Hematopoietic multipotent progenitor cell treated with erythropoietin and hydrocortisone succinate and interleukin-3 and kit ligand, for 6 days (in vitro differentiated cells): ENCODE data around the gene CCDC97.
A peak's percentile ranks its signal among the peaks of the same experiment; 100 is the strongest.
"Not testable (repeated sequence)": the region's sequence is repeated elsewhere in the genome, so short reads cannot be mapped to it uniquely, and the experiment has no call there.

Source experiments
- DNase-seq: peaks from one replicate; pipeline ENCODE4 v3.0.0-alpha.2; 2015

The CCDC97 gene

DNA sequence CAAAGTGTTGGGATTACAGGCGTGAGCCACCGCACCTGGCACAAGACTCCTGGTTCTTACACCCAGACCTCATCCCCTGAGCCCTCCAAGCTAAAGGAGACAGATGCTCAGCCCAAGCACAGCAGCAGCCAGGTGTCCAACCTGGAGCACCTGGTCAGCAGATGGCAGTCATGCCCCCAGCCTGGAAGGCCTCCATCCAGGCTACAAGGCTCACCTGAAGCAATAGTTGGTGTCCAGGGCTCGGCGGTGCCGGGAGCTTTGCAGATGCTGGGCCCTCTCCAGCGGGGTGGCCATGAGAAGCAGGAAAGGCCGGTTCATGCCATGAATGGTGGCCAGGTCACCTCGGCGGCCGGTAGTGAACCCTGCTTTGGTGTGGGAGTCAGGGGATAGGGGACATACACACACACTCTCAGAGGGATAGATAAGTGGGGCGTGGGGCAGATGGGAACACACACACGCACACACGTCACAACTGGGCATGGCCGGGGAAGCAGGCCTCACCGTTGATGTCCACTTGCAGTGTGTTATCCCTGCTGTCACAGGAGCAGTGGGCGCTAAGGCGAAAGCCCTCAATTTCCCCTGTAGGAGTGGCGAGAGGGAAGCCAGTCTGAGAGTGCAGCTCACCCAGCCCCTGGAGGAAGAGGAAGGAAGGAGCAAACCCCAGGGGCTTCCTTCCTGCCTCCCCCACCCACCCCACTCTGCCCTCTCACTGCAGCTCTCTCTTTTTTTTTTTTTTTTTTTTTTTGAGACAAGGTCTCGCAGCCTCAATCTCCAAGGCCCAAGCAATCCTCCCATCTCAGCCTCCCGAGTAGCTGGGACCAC, 31.9 kb downstream of the CCDC97 start:
- DNase-seq: no peak

DNA sequence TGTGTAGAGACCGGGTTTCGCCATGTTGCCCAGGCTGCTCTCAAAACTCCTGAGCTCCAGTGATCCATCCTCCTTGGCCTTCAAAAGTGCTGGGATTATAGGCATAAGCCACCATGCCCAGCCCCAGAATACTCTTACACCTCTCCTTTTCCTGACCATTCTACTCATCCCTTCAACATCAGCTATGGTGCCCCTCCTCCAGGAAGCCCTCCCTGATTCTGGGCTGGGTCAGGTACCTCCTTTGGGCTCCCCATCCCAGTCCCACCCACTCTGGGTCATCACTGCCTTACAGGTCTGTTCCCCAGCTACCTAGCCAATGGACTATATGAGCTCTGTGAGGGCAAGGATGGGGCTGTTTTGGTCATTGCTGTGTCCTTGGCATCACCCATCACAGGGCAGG, 34.2 kb downstream of the CCDC97 start:
- no peak for DNase-seq

DNA sequence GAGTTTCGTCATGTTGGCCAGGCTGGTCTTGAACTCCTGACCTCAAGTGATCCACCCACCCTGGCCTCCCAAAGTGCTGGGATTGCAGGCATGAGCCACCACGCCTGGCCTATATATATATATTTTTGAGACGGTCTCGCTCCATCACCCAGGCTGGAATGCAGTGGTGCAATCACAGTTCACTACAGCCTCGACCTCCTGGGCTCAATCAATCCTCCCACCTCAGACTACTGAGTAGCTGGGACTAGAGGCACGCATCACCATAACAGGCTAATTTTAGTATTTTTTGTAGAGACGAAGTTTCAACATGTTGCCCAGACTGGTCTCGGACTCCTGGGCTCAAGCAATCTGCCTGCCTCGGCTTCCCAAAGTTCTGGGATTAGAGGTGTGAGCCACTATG, 36.9 kb downstream of the CCDC97 start:
- DNase-seq: not testable (repeated sequence)

DNA sequence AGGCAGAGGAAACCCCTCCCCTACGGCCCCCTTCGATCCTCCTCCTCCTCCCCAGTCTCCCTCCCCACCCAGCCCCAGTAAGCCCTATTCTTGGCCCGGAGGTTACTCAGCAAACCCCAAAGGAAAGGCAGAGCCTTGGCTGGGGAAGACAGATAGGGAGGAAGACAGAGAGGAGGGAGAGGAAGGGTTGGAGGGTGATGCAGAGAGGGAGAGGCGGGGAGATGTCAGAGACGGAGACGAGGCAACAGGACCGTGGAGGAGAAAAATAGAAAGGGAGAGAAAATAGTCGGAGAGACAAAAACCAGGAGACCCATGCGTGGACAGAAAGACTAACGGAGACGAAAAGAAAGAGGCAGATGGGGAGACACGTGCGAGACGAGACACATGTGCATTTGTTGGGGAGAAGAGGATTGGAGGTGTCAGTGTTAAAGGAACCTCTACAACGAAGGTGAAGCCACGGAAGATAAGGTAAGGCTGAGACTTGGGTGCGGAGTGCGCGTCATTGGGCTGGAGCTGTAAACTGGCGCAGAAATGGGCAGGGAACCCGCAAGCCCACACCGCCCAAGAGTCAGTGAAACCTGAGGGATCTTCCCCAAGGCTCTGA, 40.9 kb downstream of the CCDC97 start:
- DNase-seq: peak; percentile 86

DNA sequence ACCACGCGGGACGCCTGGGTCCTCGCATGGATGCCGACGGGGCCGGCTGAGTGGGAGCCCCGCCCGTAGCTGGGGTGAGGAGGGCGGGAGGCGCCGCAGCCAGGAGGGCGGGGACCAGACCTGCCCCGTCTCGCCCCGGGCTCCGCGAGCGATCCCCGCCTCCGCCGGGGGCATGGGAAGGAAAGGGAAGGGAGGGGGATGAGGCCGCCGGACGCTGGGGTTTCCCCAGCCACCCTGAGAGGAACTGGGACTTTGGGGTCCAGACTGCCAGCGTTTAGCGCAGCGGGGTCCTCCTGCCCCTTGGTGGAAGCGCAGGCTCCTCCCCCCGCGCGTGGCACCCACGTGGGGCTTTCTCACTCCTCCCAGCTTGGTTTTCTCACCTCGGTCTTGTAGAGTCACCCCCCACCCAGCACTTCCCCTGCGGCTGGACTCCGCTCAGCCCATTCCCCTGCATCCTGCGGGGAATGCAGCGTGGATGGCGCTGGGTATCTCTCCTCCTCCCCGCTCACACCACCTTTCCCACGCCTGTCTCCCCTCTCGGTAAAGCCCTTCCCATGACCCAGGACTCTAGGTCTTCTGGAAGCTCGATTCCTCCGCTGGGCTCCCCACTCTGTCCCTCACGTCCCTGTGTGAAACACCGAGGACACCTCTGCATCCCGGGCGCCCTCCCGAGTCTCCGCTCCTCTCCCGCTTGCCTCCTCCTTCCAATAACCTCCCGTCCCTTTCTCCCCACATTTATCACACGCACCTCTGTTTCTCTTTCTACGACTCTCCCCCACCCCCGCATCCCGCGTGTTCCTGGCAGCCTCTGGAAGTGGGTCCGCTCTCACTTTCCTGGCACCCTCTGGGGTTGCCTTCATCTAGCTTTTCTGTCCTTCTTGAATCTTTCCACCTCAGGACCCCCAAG, 41.6 kb downstream of the CCDC97 start:
- peak; percentile 82 for DNase-seq

DNA sequence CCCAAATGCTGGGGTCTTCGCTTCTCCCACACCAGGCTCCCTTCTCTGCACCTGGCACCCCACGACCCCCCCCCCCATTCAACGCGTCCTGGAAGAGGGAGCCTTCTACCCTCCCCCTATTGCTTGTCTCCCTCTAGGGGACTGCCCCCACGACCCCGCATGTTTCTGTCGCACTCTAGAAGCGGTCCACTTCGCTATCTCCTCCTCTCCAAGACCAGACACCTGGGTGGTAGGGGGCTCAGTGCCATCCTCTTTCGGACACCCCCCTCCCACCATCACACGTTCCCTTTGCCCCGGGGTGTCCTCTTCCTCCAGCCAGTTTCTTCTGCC, 42.3 kb downstream of the CCDC97 start:
- DNase-seq: no peak

DNA sequence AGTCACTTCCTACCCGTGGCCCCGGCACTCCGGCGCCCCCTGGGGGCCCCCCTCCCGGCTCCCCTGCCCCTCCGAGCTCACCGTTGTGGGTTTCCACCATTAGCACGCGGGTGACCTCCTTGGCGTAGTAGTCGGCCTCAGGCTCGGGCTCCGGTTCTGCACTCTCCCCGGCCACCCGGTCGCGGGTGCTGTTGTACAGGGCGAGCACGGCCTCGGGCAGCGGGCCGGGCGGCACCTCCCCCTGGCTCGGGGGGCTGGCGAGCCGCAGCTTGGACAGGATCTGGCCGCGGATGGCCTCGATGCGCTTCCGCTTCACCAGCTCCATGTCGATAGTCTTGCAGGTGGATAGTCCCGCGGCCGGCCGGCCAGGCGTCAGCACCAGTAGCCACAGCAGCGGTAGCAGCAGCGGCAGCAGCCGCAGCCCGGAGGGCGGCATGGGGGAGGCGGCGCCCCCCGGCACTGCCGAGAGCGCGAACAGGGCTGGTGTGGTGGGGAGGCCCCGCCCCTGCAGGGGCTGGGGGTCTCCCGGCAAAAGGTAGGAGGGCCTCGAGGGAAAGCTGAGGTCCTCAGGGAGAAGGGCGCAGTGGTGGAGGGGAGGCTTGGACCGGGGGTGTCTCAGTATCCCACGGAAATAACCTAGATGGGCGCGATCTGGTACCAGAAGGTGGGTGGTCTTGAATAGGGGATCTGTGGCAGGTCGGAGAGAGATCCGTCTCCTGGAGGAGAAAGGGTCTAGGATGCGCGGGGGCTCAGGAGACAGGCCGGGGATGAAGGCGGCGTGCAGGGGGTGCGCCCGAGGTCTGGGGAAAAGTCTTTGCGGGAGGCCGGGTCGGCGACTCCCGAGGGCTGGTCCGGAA, 42.9 kb downstream of the CCDC97 start:
- peak; percentile 82 for DNase-seq

DNA sequence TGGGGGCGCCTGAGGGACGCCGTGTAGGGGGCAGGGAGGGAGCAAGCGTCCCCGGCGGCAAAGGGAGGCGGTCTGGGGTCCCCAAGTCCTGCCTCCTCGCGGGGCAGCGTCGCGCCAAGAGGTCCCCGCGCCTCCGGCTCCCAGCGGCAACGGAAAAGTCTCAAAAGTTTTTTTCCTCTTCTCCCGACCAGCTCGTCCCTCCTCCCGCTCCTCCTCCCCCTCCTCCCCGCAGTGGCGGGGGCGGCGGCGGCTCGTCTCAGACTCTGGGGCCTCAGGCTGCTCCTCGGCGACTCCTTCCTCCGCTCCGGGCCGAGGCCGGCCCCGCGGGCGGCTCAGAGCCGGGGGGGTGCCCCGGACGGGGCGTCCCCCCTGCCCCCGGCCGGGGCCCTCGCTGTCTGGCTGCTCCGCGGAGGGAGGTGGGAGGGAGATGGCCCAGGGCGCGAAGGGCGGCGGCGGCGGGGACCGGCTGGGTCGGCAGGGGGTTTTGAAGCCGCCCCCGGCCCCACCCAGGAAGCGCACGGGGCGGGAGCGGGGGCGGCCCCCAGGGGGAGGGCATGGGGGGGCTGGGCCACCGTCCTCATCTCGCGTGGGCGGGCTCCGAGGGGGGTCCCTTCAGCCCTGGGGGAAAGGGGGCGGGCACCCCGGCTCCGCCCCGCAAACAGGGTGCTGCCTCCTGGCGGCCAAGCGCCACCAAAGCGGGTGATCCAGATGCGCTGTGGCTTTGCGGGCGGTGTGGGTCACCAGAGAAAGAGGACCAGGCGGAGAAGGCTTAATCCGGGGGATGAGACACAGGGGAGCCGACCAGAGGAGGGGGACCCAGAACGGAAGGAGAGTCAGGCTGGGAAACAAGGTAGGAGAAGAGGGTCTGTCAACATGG, 43.7 kb downstream of the CCDC97 start, which contains the start of gene TGFB1:
TGFB1 (minus strand) TSS at position 457 of the 877 bp plus-strand sequence. CDS start 878 bp downstream, outside the sequence.
- DNase-seq: peak; percentile 94

DNA sequence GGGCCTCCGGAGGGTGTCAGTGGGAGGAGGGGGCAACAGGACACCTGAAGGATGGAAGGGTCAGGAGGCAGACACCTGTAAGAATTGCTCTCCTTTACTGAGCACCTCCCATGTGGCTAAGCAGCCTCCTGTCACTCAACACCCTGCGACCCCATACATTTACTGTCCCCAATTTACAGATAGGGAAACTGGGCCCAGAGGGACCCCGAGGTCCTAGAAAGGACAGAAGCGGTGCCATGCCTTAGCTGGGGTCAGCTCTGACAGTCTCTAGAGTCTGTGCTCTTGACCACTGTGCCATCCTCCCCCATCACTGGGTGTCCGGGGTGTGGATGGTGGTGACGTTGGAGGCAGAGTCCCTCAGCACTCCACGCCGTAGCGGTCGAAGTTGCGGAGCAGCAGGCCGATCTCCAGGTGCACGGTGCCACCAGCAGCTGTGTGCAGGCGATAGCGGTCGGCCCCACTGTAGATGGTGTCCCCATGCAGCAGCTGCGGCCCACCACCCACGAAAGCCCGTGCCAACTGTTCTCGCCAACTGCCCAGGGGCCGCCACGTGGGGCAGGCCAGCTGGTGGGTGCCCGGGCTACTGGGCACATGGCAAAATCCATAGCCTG, 44.5 kb downstream of the CCDC97 start:
- DNase-seq: peak; percentile 19

DNA sequence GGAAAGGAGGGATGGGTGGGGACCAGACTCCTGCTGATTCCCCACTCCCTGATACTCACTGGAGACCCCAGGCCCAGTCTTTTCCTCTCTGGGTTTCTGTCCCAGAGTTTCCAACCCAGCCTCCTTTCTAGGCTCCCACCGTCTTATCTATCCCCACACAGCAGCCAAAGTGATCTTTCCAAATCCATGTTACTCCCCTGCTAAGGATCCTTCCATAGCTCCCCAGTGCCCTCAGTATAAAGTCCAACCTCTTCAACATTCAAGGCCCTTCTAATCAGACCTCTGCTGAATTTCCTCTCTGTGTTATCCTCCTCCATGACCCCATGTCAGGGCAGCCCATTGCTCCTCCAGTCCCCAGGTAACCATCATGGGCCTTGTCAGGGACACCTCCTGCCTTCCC, 45.1 kb downstream of the CCDC97 start:
- no peak for DNase-seq

DNA sequence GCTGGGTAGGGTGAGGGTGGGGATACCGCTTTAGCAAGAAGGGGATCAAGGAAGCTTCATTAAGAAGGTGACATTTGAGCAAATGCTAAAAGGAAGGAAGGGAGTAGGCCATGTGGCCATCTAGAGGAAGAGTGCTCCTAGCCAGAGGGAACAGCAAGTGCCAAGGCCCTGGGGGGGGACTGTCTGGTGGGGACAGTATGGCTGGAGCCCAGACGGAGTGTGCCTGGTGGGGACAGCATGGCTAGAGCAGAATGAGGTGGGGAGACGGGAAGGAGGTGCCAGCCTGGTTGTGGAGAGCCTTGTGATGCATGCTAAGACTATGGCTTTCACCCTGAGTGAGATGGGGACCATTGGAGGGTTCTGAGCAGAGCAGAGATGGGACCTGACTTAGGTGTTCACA, 45.8 kb downstream of the CCDC97 start:
- DNase-seq: no peak

DNA sequence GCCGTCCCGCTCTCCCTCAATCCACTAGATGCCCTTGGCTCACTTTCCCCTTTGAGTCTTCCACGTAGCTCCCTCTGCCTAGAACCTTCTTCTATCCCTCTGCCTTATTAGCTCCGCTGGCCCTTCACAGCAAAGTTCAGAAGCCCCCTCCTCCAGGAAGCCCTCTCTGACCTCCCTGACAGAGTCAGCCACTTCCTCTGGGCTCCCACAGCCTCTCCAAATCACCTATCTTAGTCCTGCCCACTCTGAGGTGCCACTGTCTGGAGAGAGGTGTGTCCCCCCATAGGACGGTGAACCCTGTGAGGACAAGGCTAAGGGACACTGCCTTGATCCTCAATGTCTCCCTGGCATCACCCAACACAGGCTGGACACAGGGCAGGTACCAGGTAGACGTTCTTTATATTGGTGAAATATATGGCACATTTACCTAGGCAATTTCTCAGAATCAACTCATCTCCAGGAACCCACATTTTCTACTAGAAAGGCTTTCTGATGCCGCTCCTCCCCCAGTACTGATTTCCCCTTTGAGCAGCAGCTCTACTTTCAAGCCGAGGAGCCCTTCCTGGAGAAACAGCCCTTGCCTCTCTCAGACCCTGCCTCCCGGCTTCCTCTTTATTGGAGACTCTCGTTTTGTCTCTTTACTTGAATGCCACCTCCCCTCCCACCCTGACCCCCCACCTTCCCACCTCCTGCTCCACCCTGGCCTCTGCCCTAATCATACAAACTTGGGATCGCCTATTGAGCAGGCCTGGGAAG, 47.2 kb downstream of the CCDC97 start:
- DNase-seq: peak; percentile 44

DNA sequence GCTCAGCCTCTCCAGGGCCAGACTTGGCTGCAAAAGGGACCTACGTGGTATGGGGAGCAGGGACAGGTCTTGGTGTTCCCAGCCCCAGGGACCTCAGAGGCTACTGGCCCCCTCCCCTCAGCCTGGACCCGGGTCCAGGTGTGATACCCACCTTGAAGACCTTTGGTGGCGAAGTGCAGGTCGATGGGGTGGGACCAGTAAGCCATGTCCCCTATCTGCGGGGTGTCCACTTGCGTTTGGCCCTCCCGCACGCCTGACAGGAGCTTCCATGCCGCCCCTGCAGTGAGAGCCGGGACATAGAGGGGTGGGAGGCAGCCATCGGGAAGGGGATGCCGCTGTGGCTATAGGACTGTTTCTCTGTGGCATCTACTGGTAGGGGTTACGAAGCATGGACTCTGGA, 47.8 kb downstream of the CCDC97 start:
- DNase-seq: no peak

DNA sequence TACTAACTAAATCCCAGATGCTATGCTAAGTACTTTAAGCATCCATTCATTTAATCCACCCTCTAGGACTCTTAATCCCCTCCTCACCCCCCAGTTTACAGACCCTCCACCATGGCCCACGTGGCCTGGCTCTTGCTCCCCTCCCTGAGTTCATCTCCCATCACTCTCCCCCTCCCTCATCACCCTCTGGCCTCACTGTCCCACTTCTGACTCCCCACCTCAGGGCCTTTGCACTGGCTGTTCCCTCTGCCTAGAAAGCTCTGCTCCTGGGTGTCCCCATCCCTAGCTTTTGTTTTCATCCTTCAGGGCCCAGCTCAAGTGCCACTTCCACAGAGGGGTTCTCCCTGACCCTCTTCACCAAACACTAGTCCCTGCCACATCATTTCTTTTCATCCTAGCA, 49.8 kb downstream of the CCDC97 start:
- no peak for DNase-seq

DNA sequence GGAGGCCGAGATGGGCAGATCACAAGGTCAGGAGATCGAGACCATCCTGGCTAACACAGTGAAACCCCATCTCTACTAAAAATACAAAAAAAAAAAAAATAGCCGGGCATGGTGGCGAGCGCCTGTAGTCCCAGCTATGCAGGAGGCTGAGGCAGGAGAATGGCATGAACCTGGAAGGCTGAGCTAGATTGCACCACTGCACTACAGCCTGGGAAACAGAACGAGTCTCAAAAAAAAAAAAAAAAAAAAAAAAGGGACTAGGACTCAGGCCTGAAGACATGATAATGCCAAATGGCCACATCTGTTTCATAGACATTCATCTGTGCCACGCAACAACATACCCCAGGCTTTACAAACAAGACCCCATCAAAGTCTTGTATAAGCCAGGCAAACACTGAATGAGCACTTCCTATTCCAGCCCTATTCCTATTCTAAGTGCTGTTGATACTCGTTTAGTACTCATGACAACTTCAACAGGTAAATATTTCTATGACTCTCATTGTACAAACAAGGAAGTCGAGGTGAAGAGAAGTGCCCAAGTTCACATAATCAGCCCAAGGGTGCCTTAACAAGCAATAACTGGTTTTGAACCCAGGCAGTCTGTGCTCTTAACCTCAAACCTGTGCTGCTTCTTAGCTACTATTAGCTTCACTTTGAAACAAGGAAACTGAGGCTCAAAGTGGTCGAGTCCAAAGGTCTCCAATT, 52.3 kb downstream of the CCDC97 start:
- DNase-seq: no peak

DNA sequence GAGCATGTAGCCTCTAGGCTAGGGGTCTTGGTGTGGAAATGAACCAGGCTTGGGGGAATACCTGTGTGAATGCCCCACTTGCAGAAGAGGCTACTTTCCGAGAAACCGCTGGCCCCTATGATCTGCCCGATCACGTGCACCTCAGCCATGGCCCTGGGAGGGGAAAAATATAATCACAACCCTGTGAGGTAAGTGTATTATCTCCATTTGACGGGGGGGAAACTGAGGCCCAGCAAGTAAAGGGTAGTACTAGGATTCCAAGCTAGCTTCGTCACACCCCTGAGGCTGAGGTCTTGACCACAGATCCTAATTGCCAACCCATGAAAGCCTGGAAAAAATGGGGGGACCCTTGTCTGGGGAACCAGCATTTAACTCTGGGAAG, 53.4 kb downstream of the CCDC97 start:
- DNase-seq: no peak

DNA sequence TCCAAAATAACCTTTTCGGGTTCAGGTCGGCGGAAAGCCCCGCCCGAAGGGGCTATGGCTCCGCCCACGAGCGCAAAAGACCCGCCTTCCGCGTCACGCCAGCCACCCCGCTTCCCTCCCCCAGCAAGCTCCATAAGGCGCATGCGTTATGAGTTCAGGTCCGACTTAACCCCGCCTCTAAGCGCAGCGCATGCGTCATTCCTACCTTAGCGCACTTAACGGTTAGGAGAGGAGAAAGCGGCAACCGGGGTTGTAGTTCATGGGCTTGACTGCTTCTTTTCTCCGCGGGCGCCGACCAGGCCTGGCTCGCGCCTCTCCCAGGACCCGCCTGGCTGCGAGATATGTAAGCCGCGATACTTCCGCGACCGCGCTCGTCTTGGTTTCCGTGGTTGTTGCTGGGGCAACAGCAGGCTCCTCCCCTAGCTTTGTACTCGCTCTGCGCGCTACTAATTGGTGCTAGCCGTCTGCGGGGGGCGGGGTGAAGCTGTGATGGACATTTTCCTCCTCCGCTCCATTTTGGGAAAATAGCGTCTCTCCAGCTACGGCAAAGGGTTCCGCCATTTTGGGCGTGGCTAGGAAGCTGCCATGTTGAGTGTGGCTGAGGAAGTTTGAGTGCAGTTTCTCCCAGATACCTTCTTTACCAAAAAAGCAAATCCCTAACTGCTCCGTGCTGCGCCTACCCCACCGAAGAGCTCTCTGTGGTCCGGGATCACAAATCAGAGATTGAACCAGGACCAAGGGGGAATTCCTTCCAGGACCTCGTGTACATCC, 54.0 kb downstream of the CCDC97 start, which contains the start of gene B9D2:
B9D2 (minus strand) TSS at position 397 of the 771 bp plus-strand sequence. CDS start 630 bp downstream, outside the sequence.
- DNase-seq: peak; percentile 100

DNA sequence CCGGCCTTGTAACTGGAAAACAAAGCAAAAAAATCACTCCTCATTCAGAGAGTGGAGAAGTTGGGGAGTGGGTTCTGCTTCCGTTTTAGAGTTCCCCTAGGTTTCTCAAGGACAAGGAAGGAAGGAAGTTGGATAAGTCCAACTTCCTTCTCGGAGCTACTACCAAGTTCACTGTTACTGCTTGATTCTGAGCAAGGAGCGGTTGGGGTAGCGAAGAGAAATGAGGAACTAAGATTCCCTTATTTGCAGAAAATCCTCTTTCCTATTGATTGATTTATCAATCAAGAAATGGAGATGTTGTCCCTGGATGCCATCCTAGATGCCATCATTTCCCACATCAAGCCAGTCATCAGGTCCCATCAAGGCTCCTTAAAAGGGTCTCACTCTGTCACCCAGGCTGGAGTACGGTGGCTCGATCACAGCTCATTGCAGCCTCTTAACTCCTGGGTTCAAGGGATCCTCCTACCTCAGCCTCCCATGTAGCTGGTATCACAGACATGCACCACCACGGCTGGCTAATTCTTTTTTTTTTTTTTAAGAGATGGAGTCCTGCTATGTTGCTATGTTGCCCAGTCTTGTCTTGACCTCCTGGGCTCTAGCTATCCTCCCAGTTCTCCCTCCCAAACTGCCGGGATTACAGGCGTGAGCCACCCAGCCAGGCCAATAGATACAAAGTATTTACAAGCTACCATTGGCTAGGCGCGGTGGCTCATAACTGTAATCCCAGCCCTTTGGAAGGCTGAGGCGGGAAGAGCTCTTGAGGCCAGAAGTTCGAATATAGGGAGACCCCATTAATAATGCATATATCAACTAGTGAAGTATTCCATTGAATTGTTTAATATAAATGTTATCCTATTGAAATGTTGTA, 54.8 kb downstream of the CCDC97 start:
- DNase-seq: peak; percentile 57
